Measurements from ENCODE around the gene PNP.

DNA sequence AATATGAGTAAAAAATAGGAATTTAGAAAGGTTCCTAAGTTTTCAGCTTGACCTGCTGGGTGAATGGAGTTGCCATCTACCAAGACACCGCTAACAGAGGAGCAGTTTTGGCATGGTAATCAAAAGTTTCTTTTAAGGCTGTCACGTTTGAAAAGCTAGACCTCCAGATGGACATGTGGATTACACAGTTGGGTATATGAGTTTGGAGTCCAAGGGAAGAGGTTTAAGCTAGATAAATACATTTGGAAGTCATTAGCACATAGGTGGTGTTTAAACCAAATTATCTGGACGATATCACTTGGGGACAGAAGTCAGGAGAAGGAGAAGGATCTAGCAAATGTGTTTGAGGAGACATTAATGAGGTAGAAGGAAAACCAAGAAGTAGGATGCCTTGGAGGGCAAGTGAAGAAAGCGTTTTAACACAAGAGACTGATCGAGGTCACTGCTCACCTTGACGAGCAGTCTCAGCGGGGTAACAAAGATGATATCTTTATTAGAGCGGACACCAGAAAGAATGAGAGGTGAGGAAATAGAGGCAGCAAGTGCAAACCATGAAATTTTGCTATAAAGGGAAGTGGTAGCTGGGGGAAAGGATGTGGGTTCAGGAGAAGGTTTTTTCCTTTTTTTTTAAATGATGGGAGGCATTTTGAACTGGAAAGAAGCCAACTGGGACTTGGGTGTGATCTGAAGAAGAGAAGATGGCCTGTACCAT is 17.6 kb downstream of the PNP start:
- TF ChIP-seq, protein P1, sequence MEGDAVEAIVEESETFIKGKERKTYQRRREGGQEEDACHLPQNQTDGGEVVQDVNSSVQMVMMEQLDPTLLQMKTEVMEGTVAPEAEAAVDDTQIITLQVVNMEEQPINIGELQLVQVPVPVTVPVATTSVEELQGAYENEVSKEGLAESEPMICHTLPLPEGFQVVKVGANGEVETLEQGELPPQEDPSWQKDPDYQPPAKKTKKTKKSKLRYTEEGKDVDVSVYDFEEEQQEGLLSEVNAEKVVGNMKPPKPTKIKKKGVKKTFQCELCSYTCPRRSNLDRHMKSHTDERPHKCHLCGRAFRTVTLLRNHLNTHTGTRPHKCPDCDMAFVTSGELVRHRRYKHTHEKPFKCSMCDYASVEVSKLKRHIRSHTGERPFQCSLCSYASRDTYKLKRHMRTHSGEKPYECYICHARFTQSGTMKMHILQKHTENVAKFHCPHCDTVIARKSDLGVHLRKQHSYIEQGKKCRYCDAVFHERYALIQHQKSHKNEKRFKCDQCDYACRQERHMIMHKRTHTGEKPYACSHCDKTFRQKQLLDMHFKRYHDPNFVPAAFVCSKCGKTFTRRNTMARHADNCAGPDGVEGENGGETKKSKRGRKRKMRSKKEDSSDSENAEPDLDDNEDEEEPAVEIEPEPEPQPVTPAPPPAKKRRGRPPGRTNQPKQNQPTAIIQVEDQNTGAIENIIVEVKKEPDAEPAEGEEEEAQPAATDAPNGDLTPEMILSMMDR (IDR thresholded peaks at IDR 0.05), result no peak
- TF ChIP-seq POLR2A (IDR thresholded peaks at IDR 0.05), result no peak
